Measurements from ENCODE around the gene KCNJ14.
A peak's percentile ranks its signal among the peaks of the same experiment; 100 is the strongest.

The KCNJ14 gene

DNA sequence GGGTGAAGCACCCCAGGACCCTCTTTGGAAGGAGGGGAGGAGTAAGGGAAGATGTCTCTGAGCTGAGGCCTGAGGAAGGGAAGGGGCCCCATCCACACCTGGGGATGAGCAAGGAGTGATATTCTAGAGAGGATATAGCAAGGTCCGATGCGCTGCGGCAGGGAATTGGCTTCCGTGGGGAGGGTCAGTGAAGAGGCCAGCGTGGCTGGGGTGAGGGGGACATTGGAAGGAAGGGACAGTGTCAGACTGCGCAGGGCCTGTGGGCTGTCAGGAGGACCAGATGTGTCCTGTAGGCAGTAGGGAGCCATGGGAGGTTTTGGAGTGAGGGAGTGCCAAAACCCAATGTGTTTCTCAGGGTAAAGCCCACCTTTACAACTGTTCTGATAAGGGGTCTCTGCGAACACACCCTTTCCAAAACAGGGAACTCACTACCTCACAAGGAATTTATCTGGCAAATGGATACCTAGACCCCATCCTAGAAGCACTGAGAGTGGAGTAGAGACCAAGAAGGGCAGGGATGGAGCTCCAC, 52.6 kb downstream of the KCNJ14 start:
- Histone ChIP-seq H3K4me1 (ENCODE audit: control insufficient read depth, insufficient read depth, low read length) (peaks cover 3% of the 10 kb centered on the region), H3K4me3 (ENCODE audit: insufficient read depth, low read depth, low read length) (no peak overlapping the region), H3K27ac (ENCODE audit: insufficient read depth, low read depth, low read length, poor library complexity, severe bottlenecking) (no peak overlapping the region), H3K9me3 (ENCODE audit: control insufficient read depth, low read length) (no peaks in the 10 kb centered on the region), H3K27me3 (ENCODE audit: control insufficient read depth, insufficient read depth, low read length, poor library complexity, severe bottlenecking) (peaks cover 18% of the 10 kb centered on the region), H3K36me3 (ENCODE audit: control insufficient read depth, insufficient read depth, low read length) (no peaks in the 10 kb centered on the region)
- WGBS, 2 experiments = 94% methylated on average over 7 of the region's 7 CpGs

DNA sequence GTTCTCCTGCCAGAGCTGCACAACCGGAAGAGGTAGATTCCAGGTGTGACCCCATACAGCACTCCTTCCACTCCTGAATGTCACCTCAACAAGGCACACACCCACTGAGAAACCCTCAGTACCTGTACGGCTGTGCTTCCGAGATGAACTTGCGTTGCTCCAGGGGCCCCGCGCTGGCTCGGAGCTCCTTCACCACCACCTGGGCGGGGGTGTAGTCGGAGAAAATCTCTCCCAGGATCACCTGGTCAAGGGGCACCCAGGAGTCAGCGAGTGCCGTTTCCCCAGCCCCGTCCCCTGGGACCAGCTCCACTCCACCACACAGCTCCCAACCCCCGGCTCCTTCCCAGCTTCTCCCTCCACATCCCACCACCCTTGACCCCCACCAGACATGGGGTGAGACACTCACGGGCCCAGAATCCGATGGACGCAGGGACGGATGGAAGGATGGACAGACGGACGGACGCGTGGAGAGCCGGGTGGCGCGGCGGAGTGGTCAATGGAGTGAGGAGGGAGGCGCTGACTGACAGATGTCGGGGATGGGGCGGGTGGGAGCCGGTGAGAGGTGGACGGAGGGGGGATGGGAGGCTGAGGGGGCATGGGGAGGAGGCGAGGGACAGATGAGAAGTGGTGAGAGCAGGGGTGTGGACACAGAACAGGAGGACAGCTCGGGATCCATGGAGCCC, 53.5 kb downstream of the KCNJ14 start:
- Histone ChIP-seq H3K27ac (ENCODE audit: insufficient read depth, low read depth, low read length, poor library complexity, severe bottlenecking) (no peak overlapping the region), H3K36me3 (ENCODE audit: control insufficient read depth, insufficient read depth, low read length) (no peaks in the 10 kb centered on the region), H3K4me1 (ENCODE audit: control insufficient read depth, insufficient read depth, low read length) (peaks cover 3% of the 10 kb centered on the region), H3K9me3 (ENCODE audit: control insufficient read depth, low read length) (no peaks in the 10 kb centered on the region), H3K4me3 (ENCODE audit: insufficient read depth, low read depth, low read length) (no peak overlapping the region), H3K27me3 (ENCODE audit: control insufficient read depth, insufficient read depth, low read length, poor library complexity, severe bottlenecking) (peaks cover 25% of the 10 kb centered on the region)
- WGBS, 2 experiments = 92 to 93% methylated on average over 31 to 32 of the region's 32 CpGs

DNA sequence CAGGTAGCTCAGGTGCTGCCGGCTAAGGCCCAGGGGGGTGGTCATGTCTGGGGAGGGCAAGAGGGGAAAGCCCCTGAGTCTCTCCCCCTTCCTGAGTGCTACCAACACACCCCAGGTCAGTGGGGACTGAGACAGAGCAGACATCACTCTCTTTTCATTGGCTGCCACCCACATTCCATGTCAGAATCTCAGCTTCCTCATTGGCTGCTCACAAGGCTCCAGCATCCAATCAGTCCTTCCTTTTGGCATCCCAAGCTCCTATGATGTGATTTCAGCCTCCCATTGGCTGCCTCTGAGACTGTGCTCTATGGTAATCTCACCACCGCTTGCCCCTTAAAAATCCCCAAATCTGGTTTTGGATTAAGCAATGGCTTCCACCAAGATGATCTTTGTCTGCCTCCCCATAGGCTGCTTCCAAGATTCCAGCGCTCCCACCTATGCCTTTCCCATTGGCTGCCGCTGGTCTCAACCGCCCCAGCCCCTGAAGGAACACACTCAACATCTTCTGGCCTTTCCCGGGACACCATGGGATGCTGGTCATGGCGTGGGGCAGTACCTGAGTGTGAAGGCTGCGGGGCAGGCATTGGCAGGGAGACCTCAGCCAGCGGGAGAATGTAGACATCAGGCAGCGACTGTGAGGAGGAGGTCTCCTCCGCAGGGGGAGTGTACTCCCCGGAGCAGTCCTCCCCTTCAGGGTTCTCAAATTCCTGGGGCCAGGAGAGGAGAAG, 54.3 kb downstream of the KCNJ14 start:
- H3K9me3 ChIP-seq (ENCODE audit: control insufficient read depth, low read length) = no peaks in the 10 kb centered on the region
- no peak overlapping the region for H3K27ac ChIP-seq (ENCODE audit: insufficient read depth, low read depth, low read length, poor library complexity, severe bottlenecking)
- H3K4me1 ChIP-seq (ENCODE audit: control insufficient read depth, insufficient read depth, low read length) = peaks cover 3% of the 10 kb centered on the region
- peaks cover 25% of the 10 kb centered on the region for H3K27me3 ChIP-seq (ENCODE audit: control insufficient read depth, insufficient read depth, low read length, poor library complexity, severe bottlenecking)
- 84 to 87% methylated on average over 12 of the region's 12 CpGs for WGBS, 2 experiments
- H3K36me3 ChIP-seq (ENCODE audit: control insufficient read depth, insufficient read depth, low read length) = no peaks in the 10 kb centered on the region
- no peak overlapping the region for H3K4me3 ChIP-seq (ENCODE audit: insufficient read depth, low read depth, low read length)

DNA sequence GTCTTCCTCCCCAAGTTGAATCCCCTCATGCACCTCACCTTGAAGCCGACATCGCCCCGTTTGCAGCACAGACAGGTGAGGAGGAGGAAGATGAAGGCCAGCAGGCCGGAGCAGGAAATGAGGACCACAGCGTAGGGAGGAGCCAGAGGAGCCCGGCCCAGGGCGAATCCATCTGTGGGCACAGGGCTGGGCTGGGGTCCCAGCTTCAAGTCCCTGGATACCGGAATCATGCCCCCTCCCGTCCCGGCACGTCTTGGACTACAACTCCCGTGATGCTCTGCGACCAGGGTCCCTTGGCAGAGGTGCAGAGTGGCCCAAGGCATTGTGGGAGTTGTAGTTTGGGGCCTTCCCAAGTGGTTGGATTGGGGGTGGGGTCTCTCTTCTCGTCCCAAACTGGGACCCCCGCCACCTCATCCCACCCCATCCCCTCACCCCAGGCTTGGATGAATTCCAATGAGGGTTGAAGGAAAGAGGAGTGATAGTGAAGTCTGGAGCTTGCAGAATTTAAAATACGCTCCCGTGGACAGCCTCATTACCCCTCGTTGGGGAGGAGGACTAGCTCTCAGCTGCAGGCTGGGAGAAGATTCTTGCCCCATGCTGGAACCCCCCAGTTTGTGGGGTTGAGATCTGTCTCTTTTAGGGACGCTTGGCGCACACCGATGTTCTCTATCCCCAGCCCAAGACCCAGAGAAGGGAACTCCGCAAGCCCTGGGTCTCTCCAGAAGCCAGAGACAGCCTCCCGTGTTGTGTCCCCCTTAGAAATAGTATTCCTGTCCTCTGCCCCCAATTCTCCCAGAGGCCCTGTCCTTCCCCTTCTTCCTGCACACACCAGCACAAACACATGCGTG, 55.3 kb downstream of the KCNJ14 start:
- H3K4me3 ChIP-seq (ENCODE audit: insufficient read depth, low read depth, low read length) = peak overlapping the region; percentile 42
- WGBS, 2 experiments = 18% methylated on average over 22 of the region's 24 CpGs
- H3K4me1 ChIP-seq (ENCODE audit: control insufficient read depth, insufficient read depth, low read length) = peaks cover 3% of the 10 kb centered on the region
- H3K9me3 ChIP-seq (ENCODE audit: control insufficient read depth, low read length) = no peaks in the 10 kb centered on the region
- no peaks in the 10 kb centered on the region for H3K36me3 ChIP-seq (ENCODE audit: control insufficient read depth, insufficient read depth, low read length)
- peaks cover 25% of the 10 kb centered on the region for H3K27me3 ChIP-seq (ENCODE audit: control insufficient read depth, insufficient read depth, low read length, poor library complexity, severe bottlenecking)
- H3K27ac ChIP-seq (ENCODE audit: insufficient read depth, low read depth, low read length, poor library complexity, severe bottlenecking) = no peak overlapping the region

DNA sequence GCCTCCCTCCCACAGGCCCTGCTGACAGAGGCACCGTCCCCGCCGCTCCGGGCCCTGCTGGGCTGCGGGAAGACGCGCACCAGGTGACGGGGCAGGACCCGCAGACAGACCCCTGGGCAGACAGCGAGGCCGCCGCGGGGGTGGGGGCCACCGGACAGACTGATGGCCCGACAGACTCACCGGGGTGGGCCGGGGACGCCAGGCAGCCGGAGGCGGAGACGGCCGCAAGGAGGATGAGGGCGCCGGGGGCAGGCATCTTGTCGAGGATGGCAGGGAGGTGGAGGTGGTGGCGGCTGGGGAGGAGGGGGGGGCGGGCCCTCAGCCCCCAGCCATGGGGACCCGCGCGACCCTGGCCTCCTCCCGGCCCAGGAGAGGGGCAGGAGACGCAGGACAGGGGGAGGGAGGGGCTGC, 56.0 kb downstream of the KCNJ14 start:
- Histone ChIP-seq H3K9me3 (ENCODE audit: control insufficient read depth, low read length) (no peaks in the 10 kb centered on the region), H3K27ac (ENCODE audit: insufficient read depth, low read depth, low read length, poor library complexity, severe bottlenecking) (no peak overlapping the region), H3K4me1 (ENCODE audit: control insufficient read depth, insufficient read depth, low read length) (peaks cover 3% of the 10 kb centered on the region), H3K27me3 (ENCODE audit: control insufficient read depth, insufficient read depth, low read length, poor library complexity, severe bottlenecking) (peaks cover 25% of the 10 kb centered on the region), H3K4me3 (ENCODE audit: insufficient read depth, low read depth, low read length) (peak overlapping the region; percentile 42), H3K36me3 (ENCODE audit: control insufficient read depth, insufficient read depth, low read length) (no peaks in the 10 kb centered on the region)
- WGBS, 2 experiments = 0 to 2% methylated on average over 32 of the region's 32 CpGs

DNA sequence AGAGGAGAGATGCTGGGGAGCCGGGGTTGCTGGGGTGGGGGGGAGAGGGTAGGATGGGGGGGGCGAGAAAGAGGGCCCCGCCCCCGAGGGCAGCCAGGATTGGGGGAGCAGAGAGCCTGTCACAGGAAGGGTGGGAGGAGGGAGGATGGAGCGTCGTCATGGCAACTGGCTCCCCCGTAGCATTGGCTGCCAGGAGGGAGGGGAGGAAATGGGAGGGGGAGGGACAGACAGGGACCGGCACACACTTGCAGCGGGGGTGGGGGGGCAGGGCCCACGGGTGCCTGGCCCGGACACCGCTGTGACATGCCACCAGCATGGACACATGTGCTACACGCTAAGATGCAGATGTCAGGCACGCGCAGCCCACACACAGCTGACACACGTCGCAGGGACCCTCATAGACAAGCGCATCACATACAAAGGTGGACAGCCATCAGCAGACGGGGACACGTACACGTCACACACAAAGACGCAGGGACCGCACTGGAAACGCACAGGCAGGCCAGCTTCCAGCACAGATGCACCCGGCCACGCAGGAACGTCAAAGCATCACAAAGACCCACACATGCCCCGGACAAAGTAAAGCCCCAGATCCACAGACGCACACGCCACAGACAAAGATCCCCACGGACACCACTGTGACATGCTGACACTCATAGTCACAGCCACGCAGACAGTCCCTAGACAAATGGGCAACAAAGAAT, 56.6 kb downstream of the KCNJ14 start, which contains the start of gene LMTK3:
TSS of gene LMTK3 (minus strand) at position 36 of the 704 bp plus-strand sequence. CDS start 259 bp downstream, outside the sequence.
- Histone ChIP-seq H3K36me3 (ENCODE audit: control insufficient read depth, insufficient read depth, low read length) (no peaks in the 10 kb centered on the region), H3K4me3 (ENCODE audit: insufficient read depth, low read depth, low read length) (peak within 1 kb of the TSS; percentile 42), H3K4me1 (ENCODE audit: control insufficient read depth, insufficient read depth, low read length) (peaks cover 3% of the 10 kb centered on the region), H3K27ac (ENCODE audit: insufficient read depth, low read depth, low read length, poor library complexity, severe bottlenecking) (no peak within 1 kb of the TSS), H3K27me3 (ENCODE audit: control insufficient read depth, insufficient read depth, low read length, poor library complexity, severe bottlenecking) (peaks cover 25% of the 10 kb centered on the region), H3K9me3 (ENCODE audit: control insufficient read depth, low read length) (no peaks in the 10 kb centered on the region)
- WGBS, 2 experiments = 29 to 30% methylated on average over 32 of the region's 32 CpGs

GRCh38 chr19:48512504-48513288, 57.3 kb downstream of the KCNJ14 start:
- Histone ChIP-seq H3K36me3 (ENCODE audit: control insufficient read depth, insufficient read depth, low read length) (no peaks in the 10 kb centered on the region), H3K27me3 (ENCODE audit: control insufficient read depth, insufficient read depth, low read length, poor library complexity, severe bottlenecking) (peaks cover 25% of the 10 kb centered on the region), H3K4me3 (ENCODE audit: insufficient read depth, low read depth, low read length) (peak overlapping the region; percentile 76), H3K4me1 (ENCODE audit: control insufficient read depth, insufficient read depth, low read length) (peaks cover 3% of the 10 kb centered on the region), H3K27ac (ENCODE audit: insufficient read depth, low read depth, low read length, poor library complexity, severe bottlenecking) (no peak overlapping the region), H3K9me3 (ENCODE audit: control insufficient read depth, low read length) (no peaks in the 10 kb centered on the region)
- 71 to 72% methylated on average over 19 of the region's 19 CpGs for WGBS, 2 experiments

GRCh38 chr19:48513289-48514122, 58.1 kb downstream of the KCNJ14 start:
- peak overlapping the region; percentile 76 for H3K4me3 ChIP-seq (ENCODE audit: insufficient read depth, low read depth, low read length)
- peaks cover 3% of the 10 kb centered on the region for H3K4me1 ChIP-seq (ENCODE audit: control insufficient read depth, insufficient read depth, low read length)
- no peaks in the 10 kb centered on the region for H3K36me3 ChIP-seq (ENCODE audit: control insufficient read depth, insufficient read depth, low read length)
- H3K27me3 ChIP-seq (ENCODE audit: control insufficient read depth, insufficient read depth, low read length, poor library complexity, severe bottlenecking) = peaks cover 25% of the 10 kb centered on the region
- H3K9me3 ChIP-seq (ENCODE audit: control insufficient read depth, low read length) = no peaks in the 10 kb centered on the region
- 7% methylated on average over 54 of the region's 54 CpGs for WGBS, 2 experiments
- no peak overlapping the region for H3K27ac ChIP-seq (ENCODE audit: insufficient read depth, low read depth, low read length, poor library complexity, severe bottlenecking)
